Left hindlimb (tissue), 1 donor: Measurements from ENCODE around the gene MYO15A.

ENCODE experiments used
- DNase-seq: peaks from one replicate; pipeline ENCODE4 v3.0.0-alpha.2; 2018

The MYO15A gene

GRCh38 chr17:18138065-18138749, 29.7 kb downstream of the MYO15A start:
- DNase-seq, result no peak

GRCh38 chr17:18139092-18139491, 30.5 kb downstream of the MYO15A start:
- no peak for DNase-seq

- DNase-seq, result no peak
Measured at GRCh38 chr17:18139498-18139897, 30.9 kb downstream of the MYO15A start.

- DNase-seq, result no peak
Measured at GRCh38 chr17:18139949-18140348, 31.4 kb downstream of the MYO15A start.

- no peak for DNase-seq
Measured at GRCh38 chr17:18140648-18141047, 32.1 kb downstream of the MYO15A start.

GRCh38 chr17:18141210-18141803, 32.8 kb downstream of the MYO15A start:
- DNase-seq, result no peak

GRCh38 chr17:18142417-18142816, 33.9 kb downstream of the MYO15A start:
- no peak for DNase-seq

GRCh38 chr17:18143044-18143936, 34.7 kb downstream of the MYO15A start:
- no peak for DNase-seq

GRCh38 chr17:18144261-18144660, 35.7 kb downstream of the MYO15A start:
- no peak for DNase-seq

- no peak for DNase-seq
Measured at GRCh38 chr17:18144855-18145254, 36.3 kb downstream of the MYO15A start.

GRCh38 chr17:18145811-18146210, 37.3 kb downstream of the MYO15A start:
- no peak for DNase-seq

GRCh38 chr17:18146259-18146658, 37.7 kb downstream of the MYO15A start:
- DNase-seq, result no peak

GRCh38 chr17:18146980-18147379, 38.4 kb downstream of the MYO15A start:
- no peak for DNase-seq

- no peak for DNase-seq
Measured at GRCh38 chr17:18148586-18148985, 40.0 kb downstream of the MYO15A start.

- no peak for DNase-seq
Measured at GRCh38 chr17:18151290-18151689, 42.7 kb downstream of the MYO15A start.

- no peak for DNase-seq
Measured at GRCh38 chr17:18155179-18155578, 46.6 kb downstream of the MYO15A start.

GRCh38 chr17:18156171-18156975, 47.8 kb downstream of the MYO15A start:
- no peak for DNase-seq

- DNase-seq, result peak; percentile 27
Measured at GRCh38 chr17:18156976-18157280, 48.4 kb downstream of the MYO15A start.

GRCh38 chr17:18157354-18157985, 48.9 kb downstream of the MYO15A start:
- DNase-seq, result peak; percentile 26

GRCh38 chr17:18158022-18158600, 49.6 kb downstream of the MYO15A start:
- peak; percentile 89 for DNase-seq

- DNase-seq, result no peak
Measured at GRCh38 chr17:18159551-18160120, 51.1 kb downstream of the MYO15A start.
